GM21381 (cell line): ENCODE data around the gene ANXA2.
A peak's percentile ranks its signal among the peaks of the same experiment; 100 is the strongest.
"Not testable (repeated sequence)": the region's sequence is repeated elsewhere in the genome, so short reads cannot be mapped to it uniquely, and the experiment has no call there.

ENCODE experiments used
- ATAC-seq: cut with Tn5 transposase; IDR thresholded peaks from one replicate; pipeline ENCODE4 v1.9.1; 2021; ENCODE audit warnings: mild to moderate bottlenecking, moderate library complexity; ENCODE audit not compliant: unreplicated experiment

Gene ANXA2

DNA sequence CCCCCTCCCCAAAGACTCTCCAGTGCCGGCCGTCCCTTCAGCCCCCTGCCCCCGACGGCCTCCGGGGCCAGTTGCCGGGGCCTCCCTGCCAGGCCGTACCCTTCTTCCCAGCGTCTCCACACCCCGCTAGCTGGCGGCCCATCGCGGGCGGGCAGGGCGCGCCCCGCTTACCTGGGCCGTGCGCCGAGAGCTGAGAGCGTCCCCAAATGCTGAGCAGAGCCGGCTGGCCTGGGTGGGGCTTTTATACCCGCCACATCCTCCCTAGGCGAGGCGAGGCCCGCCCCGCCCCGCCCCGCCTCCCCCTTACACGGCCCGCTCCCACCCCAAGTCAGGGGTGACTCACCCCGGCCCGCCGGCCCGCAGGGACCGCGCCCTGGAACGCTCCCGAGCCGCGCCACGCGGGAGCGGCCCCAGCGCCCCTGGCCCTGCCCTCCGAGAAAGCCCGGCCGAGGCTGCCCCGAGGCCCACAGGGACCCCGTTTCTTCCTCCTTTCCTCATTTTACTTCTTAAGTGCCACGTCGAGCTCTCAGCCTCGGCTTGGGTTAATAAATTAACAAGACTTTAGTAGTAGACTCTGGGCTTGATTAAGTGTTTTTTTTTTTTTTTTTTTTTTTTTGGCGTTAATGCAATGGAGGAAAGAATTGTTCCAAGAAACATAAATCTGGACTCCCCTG, at the start of gene ANXA2:
TSS of gene ANXA2 (minus strand) at position 215 of the 674 bp plus-strand sequence. CDS start 11,911 bp downstream, outside the sequence.
- peak; percentile 79 for ATAC-seq

DNA sequence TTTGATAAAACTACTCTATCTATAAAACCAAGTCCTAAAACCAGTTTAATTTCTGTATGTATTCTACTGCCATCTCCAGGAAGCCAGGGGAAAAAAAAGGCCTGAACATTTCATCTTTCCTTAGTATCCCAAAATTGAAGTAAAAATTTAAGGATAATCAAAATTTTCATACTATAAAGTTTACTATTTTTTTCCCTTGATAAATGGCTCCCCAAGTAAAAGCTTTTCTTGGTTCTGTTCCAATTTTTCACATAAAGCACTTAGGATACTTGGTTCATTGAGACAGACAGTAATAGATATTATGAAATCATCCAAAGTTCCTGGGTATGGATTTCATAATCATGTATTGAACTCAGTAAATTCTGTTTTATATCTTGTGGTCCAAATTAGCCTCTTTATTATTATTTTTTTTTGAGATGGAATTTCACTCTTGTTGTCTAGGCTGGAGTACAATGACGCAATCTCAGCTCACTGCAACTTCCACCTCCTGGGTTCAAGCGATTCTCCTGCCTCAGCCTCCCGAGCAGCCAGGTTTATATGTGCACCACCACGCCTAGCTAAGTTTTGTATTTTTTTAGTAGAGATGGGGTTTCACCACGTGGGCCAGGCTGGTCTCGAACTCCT, 46.6 kb upstream of the ANXA2 start:
- no peak for ATAC-seq

DNA sequence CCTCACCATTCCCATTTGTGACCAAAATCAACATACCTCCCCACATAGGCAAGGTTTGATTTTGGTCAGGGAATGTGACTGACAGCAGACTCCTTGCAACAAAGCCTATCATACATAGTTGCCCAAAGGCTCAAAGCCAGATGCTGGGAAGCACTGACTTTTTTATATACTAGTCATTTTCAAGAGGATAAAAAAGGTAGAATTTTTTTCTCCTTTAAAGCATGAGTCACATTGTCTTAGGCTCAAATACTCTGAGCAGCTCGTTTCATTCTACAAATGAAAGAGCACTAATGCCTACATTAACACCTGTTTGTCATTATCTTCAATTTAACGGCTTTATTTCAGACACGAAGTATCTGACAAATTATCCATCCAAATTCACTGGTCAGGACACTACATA, 45.0 kb upstream of the ANXA2 start:
- ATAC-seq = no peak

DNA sequence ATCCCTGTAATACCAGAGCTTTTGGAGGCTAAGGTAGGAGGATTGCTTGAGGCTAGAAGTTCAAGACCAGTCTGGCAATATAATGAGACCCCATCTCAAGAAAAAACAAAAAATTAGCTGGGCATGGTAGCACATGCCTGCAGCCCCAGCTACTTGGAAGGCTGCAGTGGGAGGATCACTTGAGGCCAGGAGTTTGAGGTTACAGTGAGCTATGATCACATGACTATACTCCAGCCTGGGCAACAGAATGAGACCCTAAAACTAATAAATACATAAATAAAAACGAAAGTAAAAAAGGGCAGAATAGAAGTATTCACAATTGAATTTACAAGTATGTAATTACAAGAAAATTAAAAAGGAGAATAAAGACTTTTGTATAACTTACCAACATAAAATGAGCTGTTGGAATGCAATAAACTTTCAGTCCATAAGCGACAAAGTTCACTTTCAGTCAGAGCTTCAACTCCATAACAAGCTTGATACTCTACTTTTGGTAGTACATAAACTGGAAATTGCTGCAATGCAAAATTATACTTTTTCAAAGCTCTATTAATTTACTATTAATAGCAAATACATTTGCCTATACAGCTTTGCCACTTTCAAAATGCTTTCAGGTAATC, 44.4 kb upstream of the ANXA2 start:
- no peak for ATAC-seq

DNA sequence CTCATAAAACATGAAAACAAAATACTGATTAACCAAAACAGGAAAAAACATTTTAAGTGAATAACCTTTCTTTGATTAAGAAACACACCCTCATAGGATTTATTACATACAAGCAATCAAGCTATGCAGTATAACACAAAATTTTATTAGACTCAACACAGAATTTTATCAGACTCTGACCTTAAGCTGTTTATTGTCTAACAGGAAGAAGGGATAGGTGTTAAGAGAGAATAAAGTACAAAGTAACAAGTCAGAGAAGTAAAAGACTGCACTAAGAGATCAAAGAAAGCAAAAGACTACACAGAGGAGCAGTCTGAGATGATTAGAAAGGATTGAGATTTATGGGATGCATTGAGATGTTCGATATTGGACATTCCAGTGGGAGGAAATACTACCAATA, 43.5 kb upstream of the ANXA2 start:
- no peak for ATAC-seq

- ATAC-seq = no peak
Measured at GRCh38 chr15:60438646-60439045, 40.9 kb upstream of the ANXA2 start.

GRCh38 chr15:60428935-60429334, 31.1 kb upstream of the ANXA2 start:
- ATAC-seq = no peak

- no peak for ATAC-seq
Measured at GRCh38 chr15:60426870-60427508, 29.2 kb upstream of the ANXA2 start.

DNA sequence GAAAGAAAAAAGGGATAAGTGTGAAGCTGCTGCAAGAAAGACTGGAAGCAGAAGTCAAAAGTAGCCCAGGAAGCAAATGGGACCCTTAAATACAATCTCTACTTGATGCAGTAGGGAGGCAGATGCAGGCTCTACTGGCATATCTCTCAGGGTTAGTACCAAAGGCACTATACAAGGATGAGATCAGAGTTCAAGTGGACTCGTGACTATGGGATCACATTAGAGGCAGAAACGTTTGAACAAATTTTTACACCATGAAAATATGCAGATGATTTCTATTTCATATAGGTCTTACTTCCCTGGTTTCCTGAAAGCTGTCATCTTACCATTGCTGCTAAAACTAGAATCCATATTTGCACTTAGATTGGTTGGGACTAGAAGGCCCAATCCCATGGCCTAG, 27.7 kb upstream of the ANXA2 start:
- no peak for ATAC-seq

GRCh38 chr15:60424006-60424405, 26.2 kb upstream of the ANXA2 start:
- ATAC-seq = no peak

GRCh38 chr15:60423537-60423936, 25.8 kb upstream of the ANXA2 start:
- ATAC-seq = no peak

- no peak for ATAC-seq
Measured at GRCh38 chr15:60421544-60421943, 23.8 kb upstream of the ANXA2 start.

DNA sequence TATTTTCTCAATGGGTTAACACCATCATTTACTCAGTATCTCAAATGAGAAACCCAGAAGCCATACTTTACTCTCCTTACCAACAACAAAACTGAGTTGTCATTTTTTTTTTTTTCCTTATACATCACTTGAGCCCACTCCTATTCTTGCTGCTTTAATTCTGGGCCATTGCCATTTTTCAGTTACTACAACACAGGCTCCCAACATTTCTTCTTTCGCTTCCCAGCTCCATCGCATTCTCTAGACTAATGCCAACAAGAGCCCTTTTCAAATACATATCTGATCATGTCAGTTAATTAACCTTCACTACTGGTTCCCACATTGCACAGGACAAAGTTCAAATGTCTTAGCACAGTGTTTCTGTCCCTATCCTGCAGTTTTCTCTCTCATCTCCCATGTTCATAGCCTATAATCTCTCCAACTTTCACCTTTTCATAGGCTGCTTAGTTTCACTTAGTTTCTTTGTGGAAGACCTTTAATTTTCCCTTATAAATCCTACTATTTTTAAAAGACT, 22.5 kb upstream of the ANXA2 start:
- no peak for ATAC-seq

- ATAC-seq = no peak
Measured at GRCh38 chr15:60419753-60420152, 22.0 kb upstream of the ANXA2 start.

GRCh38 chr15:60418096-60418495, 20.3 kb upstream of the ANXA2 start:
- ATAC-seq = no peak

DNA sequence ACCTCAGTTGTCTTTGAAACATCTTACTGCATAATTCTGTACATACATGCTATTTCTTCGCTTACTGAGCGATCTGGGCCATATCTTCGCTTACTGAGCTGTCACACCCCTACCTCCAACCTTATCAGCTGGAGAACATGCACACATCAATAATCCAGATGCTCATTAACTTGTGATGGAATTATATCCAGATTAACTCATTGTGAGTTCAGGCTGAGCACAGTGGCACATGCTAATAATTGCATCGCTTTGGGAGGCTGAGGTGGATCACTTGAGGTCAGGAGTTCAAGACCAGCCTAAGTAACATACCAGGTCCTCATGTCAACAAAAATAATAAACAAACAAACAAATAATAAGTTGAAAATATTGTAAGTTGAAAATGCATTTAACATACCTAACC, 19.3 kb upstream of the ANXA2 start:
- ATAC-seq = no peak

DNA sequence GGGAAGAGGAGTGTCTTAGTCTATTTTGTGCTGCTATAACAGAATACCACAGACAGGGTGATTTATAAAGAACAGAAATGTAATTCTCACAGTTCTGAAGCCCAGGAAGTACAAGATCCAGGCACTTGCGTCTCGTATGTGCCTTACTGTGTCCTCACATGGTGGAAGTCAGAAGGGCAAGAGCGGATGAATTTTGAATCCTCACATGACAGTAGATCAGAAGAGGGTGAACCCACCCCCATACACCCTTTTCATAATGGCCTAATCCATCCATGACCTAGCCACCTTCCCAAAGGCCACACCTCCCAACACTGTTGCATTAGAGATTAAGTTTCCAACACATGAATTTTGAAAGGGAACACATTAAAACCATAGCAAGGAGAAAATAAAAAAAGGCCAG, 18.7 kb upstream of the ANXA2 start:
- ATAC-seq = no peak

DNA sequence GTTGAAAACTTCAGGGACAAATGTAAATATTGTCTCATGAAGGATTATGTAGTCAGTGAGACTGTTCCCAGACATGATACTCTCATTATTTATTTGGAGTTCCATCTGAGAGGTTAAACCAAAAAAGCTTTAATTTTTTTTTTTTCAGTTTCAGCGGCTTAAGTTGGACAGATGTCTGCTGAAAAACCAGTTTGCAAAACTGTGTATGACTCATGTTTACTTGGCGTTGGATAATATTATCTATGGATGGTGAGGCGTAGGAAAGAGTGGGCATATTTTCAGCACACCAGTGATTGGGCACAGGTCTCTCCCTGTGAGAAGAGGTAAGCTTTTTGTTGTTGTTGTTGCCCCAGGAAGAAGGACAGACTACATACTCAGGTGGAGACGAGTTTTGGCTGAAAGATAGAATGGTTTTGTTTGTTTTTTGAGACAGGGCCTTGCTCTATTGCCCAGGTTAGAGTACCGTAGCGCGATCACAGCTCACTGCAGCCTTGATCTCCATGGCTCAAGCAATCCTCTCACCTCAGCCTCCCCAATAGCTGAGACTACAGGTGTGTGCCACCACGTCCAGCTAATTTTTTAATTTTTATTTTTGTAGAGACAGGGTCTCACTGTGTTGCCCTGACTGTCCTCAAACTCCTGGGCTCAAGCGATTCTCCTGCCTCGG, 16.4 kb upstream of the ANXA2 start:
- no peak for ATAC-seq

- no peak for ATAC-seq
Measured at GRCh38 chr15:60413231-60413824, 15.5 kb upstream of the ANXA2 start.

DNA sequence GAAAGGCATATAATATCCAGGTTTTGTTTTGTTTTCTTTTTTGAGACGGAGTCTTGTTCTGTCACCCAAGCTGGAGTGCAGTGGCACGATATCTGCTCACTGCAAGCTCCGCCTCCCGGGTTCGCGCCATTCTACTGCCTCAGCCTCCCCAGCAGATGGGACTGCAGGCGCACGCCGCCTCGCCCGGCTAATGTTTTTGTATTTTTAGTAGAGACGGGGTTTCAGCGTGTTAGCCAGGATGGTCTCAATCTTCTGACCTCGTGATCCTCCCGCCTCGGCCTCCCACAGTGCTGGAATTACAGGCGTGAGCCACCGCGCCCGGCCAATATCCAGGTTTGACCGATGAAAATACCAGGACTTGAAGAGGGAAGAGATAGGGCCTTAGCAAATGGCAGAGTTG, 15.0 kb upstream of the ANXA2 start:
- ATAC-seq = not testable (repeated sequence)
